ENCODE data around the gene PREB.

PREB gene

GRCh38 chr2:27089111-27089954 lies 45.1 kb downstream of the PREB start:
- Mint-ChIP-seq H3K27me3 (no peaks in the 10 kb centered on the region), H3K4me3 (no peak overlapping the region), H3K9me3 (no peaks in the 10 kb centered on the region), H3K27ac (no peak overlapping the region), H3K36me3 (no peaks in the 10 kb centered on the region), H3K4me1 (peaks cover 9 to 22% of the 10 kb centered on the region in 2 donors)
- DNase-seq, result no peak
- ATAC-seq (replicated peaks), result no peak

- no peak overlapping the region for H3K27ac Mint-ChIP-seq
- no peaks in the 10 kb centered on the region for H3K9me3 Mint-ChIP-seq
- no peak for ATAC-seq (replicated peaks)
- no peak overlapping the region for H3K4me3 Mint-ChIP-seq
- no peak for DNase-seq
- peaks cover 9 to 26% of the 10 kb centered on the region in 2 donors for H3K4me1 Mint-ChIP-seq
- H3K36me3 Mint-ChIP-seq, result no peaks in the 10 kb centered on the region
- no peaks in the 10 kb centered on the region for H3K27me3 Mint-ChIP-seq
These were observed 45.8 kb downstream of the PREB start for GRCh38 chr2:27088634-27089033.

GRCh38 chr2:27087823-27088410 lies 46.5 kb downstream of the PREB start:
- Mint-ChIP-seq H3K9me3 (no peaks in the 10 kb centered on the region), H3K27ac (no peak overlapping the region), H3K27me3 (no peaks in the 10 kb centered on the region), H3K4me3 (no peak overlapping the region), H3K36me3 (no peaks in the 10 kb centered on the region), H3K4me1 (peaks cover 9 to 26% of the 10 kb centered on the region in 2 donors)
- DNase-seq (no peak), ATAC-seq (replicated peaks) (no peak)

- H3K36me3 Mint-ChIP-seq, result no peaks in the 10 kb centered on the region
- H3K27me3 Mint-ChIP-seq, result no peaks in the 10 kb centered on the region
- H3K27ac Mint-ChIP-seq, result peak within 1 kb of the TSS; percentile 86
- no peaks in the 10 kb centered on the region for H3K9me3 Mint-ChIP-seq
- DNase-seq (no peak), ATAC-seq (replicated peaks) (peak; percentile 3 to 7)
- peak within 1 kb of the TSS; percentile 89 to 92 for H3K4me3 Mint-ChIP-seq
- H3K4me1 Mint-ChIP-seq, result peaks cover 9 to 26% of the 10 kb centered on the region in 2 donors
These were observed 47.5 kb downstream of the PREB start, which contains the start of gene KHK for GRCh38 chr2:27086724-27087593. Gene KHK, plus strand, starts transcription at chr2:27086772. Its CDS starts 488 bp downstream, at chr2:27087260.

GRCh38 chr2:27086090-27086723 lies 48.2 kb downstream of the PREB start:
- Mint-ChIP-seq H3K4me3 (peak overlapping the region; percentile 89 to 92), H3K4me1 (peaks cover 14 to 33% of the 10 kb centered on the region in 2 donors), H3K9me3 (no peaks in the 10 kb centered on the region), H3K27me3 (no peaks in the 10 kb centered on the region), H3K36me3 (no peaks in the 10 kb centered on the region), H3K27ac (peak overlapping the region; percentile 86)
- DNase-seq (peak; percentile 98), ATAC-seq (replicated peaks) (peak; percentile 91)

- DNase-seq (peak; percentile 24), ATAC-seq (replicated peaks) (peak; percentile 1 to 7)
- peak overlapping the region; percentile 89 to 92 for H3K4me3 Mint-ChIP-seq
- no peaks in the 10 kb centered on the region for H3K36me3 Mint-ChIP-seq
- peaks cover 18 to 38% of the 10 kb centered on the region in 2 donors for H3K4me1 Mint-ChIP-seq
- H3K9me3 Mint-ChIP-seq, result no peaks in the 10 kb centered on the region
- peak overlapping the region; percentile 31 for H3K27ac Mint-ChIP-seq
- H3K27me3 Mint-ChIP-seq, result no peaks in the 10 kb centered on the region
These were observed 48.8 kb downstream of the PREB start for GRCh38 chr2:27085673-27086089.

GRCh38 chr2:27085062-27085672 lies 49.3 kb downstream of the PREB start:
- Mint-ChIP-seq H3K36me3 (no peaks in the 10 kb centered on the region), H3K4me1 (peaks cover 21 to 43% of the 10 kb centered on the region in 2 donors), H3K27ac (peak overlapping the region; percentile 31), H3K27me3 (no peaks in the 10 kb centered on the region), H3K4me3 (peak overlapping the region; percentile 89 to 92), H3K9me3 (no peaks in the 10 kb centered on the region)
- DNase-seq (no peak), ATAC-seq (replicated peaks) (no peak)

GRCh38 chr2:27084297-27085061 lies 50.0 kb downstream of the PREB start:
- H3K36me3 Mint-ChIP-seq, result no peaks in the 10 kb centered on the region
- no peaks in the 10 kb centered on the region for H3K27me3 Mint-ChIP-seq
- H3K4me1 Mint-ChIP-seq, result peaks cover 22 to 46% of the 10 kb centered on the region in 2 donors
- ATAC-seq (replicated peaks) (no peak), DNase-seq (no peak)
- H3K4me3 Mint-ChIP-seq, result peak overlapping the region; percentile 12 to 32
- no peak overlapping the region for H3K27ac Mint-ChIP-seq
- no peaks in the 10 kb centered on the region for H3K9me3 Mint-ChIP-seq

GRCh38 chr2:27083410-27084296 lies 50.8 kb downstream of the PREB start:
- ATAC-seq (replicated peaks) (no peak), DNase-seq (no peak)
- peak overlapping the region in 1 of 2 donors; percentile 43 for H3K4me3 Mint-ChIP-seq
- no peaks in the 10 kb centered on the region for H3K36me3 Mint-ChIP-seq
- H3K27ac Mint-ChIP-seq, result peak overlapping the region; percentile 32
- no peaks in the 10 kb centered on the region for H3K9me3 Mint-ChIP-seq
- H3K27me3 Mint-ChIP-seq, result peaks cover 1 to 8% of the 10 kb centered on the region in 2 donors
- H3K4me1 Mint-ChIP-seq, result peaks cover 22 to 49% of the 10 kb centered on the region in 2 donors

- ATAC-seq (replicated peaks), result no peak
- H3K4me1 Mint-ChIP-seq, result peaks cover 23 to 56% of the 10 kb centered on the region in 2 donors
These were observed 51.5 kb downstream of the PREB start for GRCh38 chr2:27082773-27083409.

GRCh38 chr2:27081984-27082772 lies 52.3 kb downstream of the PREB start:
- Mint-ChIP-seq H3K36me3 (no peaks in the 10 kb centered on the region), H3K27me3 (peaks cover 4 to 18% of the 10 kb centered on the region in 2 donors), H3K4me1 (peaks cover 28 to 59% of the 10 kb centered on the region in 2 donors), H3K27ac (no peak overlapping the region), H3K9me3 (peaks cover 0 to 2% of the 10 kb centered on the region in 2 donors), H3K4me3 (no peak overlapping the region)
- DNase-seq (no peak), ATAC-seq (replicated peaks) (no peak)

More at GRCh38 chr2:27082773-27083409, 51.5 kb downstream of the PREB start:
- H3K4me3 Mint-ChIP-seq, result no peak overlapping the region
- no peak overlapping the region for H3K27ac Mint-ChIP-seq
- H3K27me3 Mint-ChIP-seq, result peaks cover 4 to 15% of the 10 kb centered on the region in 2 donors
- peaks cover 0 to under 1% of the 10 kb centered on the region in 2 donors for H3K9me3 Mint-ChIP-seq
- H3K36me3 Mint-ChIP-seq, result no peaks in the 10 kb centered on the region
- no peak for DNase-seq

All from stimulated activated naive B cell treated with anti-CD40 and anti-IgM and Interleukin-4, amounts not matched to agents 10 μg/mL and 1 μg/mL and 100 μg/mL, for 72 hours (primary cell).